Measurements from ENCODE around the gene SH3GL1.

DNA sequence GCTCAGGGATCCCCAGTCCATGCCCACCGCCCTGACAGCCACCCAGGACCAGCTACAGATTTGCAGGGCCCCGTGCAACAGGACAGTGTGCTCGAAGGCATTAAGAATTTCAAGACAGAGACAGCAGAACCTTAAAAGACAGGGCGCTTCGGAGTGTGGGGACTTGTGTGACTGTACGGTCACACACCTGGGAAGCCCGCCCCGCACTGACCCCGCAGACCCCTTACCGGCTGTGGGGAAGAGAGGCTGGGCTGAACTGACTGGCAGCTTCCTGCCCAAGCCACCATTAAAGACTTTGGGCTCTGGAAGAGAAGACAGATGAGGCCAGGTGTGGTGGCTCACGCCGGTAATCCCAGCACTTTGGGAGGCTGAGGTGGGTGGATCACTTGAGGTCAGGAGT lies 76.1 kb downstream of the SH3GL1 start:
- TF ChIP-seq CTCF (conservative IDR thresholded peaks at IDR 0.05; ENCODE audit: low read depth, low read length): no peak
- no peak for TF ChIP-seq SMC3 (IDR thresholded peaks at IDR 0.05; ENCODE audit: low read depth, low read length)
- TF ChIP-seq MAZ (IDR thresholded peaks at IDR 0.05; ENCODE audit: borderline replicate concordance, low read depth, low read length): no peak
- no peak for TF ChIP-seq RAD21 (IDR thresholded peaks at IDR 0.05; ENCODE audit: low read length)
- TF ChIP-seq POLR2A (IDR thresholded peaks at IDR 0.05; ENCODE audit: low read depth, low read length): no peak
- TF ChIP-seq, protein P1, sequence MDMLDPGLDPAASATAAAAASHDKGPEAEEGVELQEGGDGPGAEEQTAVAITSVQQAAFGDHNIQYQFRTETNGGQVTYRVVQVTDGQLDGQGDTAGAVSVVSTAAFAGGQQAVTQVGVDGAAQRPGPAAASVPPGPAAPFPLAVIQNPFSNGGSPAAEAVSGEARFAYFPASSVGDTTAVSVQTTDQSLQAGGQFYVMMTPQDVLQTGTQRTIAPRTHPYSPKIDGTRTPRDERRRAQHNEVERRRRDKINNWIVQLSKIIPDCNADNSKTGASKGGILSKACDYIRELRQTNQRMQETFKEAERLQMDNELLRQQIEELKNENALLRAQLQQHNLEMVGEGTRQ (IDR thresholded peaks at IDR 0.05; ENCODE audit: low read depth, low read length): no peak
- TF ChIP-seq MAFK (IDR thresholded peaks at IDR 0.05; ENCODE audit: low read depth, low read length): no peak
- no peak for TF ChIP-seq BHLHE40 (IDR thresholded peaks at IDR 0.05; ENCODE audit: low read depth, low read length)
- TF ChIP-seq NFE2L2 (IDR thresholded peaks at IDR 0.05; ENCODE audit: low read depth, low read length): no peak
- TF ChIP-seq FOS (IDR thresholded peaks at IDR 0.05; ENCODE audit: low read depth, low read length): no peak
- TF ChIP-seq, protein P2, sequence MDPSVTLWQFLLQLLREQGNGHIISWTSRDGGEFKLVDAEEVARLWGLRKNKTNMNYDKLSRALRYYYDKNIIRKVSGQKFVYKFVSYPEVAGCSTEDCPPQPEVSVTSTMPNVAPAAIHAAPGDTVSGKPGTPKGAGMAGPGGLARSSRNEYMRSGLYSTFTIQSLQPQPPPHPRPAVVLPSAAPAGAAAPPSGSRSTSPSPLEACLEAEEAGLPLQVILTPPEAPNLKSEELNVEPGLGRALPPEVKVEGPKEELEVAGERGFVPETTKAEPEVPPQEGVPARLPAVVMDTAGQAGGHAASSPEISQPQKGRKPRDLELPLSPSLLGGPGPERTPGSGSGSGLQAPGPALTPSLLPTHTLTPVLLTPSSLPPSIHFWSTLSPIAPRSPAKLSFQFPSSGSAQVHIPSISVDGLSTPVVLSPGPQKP (IDR thresholded peaks at IDR 0.05; ENCODE audit: borderline replicate concordance, low read depth, low read length): no peak
- TF ChIP-seq CEBPB (IDR thresholded peaks at IDR 0.05; ENCODE audit: low read depth, low read length): no peak

All from IMR-90 (cell line).